GM12878 (cell line): ENCODE measurements around the gene SRSF8. TPM values are rescaled to one million over a fixed set of nuclear protein-coding genes. Genes with fewer than 3 reads are reported as not detected.

Source experiments
- BCL11A ChIP-seq: IDR thresholded peaks from 2 replicates; pipeline ENCODE4 v1.6.1; 2011; ENCODE audit warnings: low read depth, low read length
- BCL3 ChIP-seq: IDR thresholded peaks from 2 replicates; pipeline ENCODE4 v1.6.1; 2011; ENCODE audit warnings: borderline replicate concordance, low read depth, mild to moderate bottlenecking, moderate library complexity, low read length; ENCODE audit not compliant: insufficient read depth, poor library complexity, severe bottlenecking
- BRCA1 ChIP-seq: IDR thresholded peaks from 2 replicates; pipeline ENCODE4 v1.6.1; 2011; ENCODE audit warnings: low read depth, low read length, improper control_type of control experiment
- CBX5 ChIP-seq: sonication (generic); IDR thresholded peaks from 2 replicates; pipeline ENCODE4 v1.6.1; 2016; ENCODE audit warnings: low read depth, moderate library complexity, mild to moderate bottlenecking, inconsistent platforms
- CEBPB ChIP-seq, 2 experiments: fragments of 150-350 bp in 1 of 2; IDR thresholded peaks; 2 replicates each; pipeline ENCODE4 v1.6.1; 2012 to 2014; ENCODE audit warnings: low read depth in 2 of 2, low read length in 2 of 2, borderline replicate concordance in 1 of 2, inconsistent platforms in 1 of 2
- CHD1 ChIP-seq: IDR thresholded peaks from 2 replicates; pipeline ENCODE4 v1.6.1; 2012; ENCODE audit warnings: low read depth, low read length, improper control_type of control experiment
- CTCF ChIP-seq, 3 experiments: IDR thresholded peaks in 2 of 3; conservative IDR thresholded peaks in 1 of 3; 2 replicates each; pipeline ENCODE4 v1.5.1; 2011; ENCODE audit warnings: low read depth in 3 of 3, low read length in 3 of 3, mild to moderate bottlenecking in 3 of 3, control low read depth in 2 of 3, moderate library complexity in 2 of 3, inconsistent platforms in 1 of 3, mixed read lengths in 1 of 3; ENCODE audit not compliant: control insufficient read depth in 2 of 3, insufficient read depth in 1 of 3; ENCODE audit errors: extremely low read depth in 1 of 3
- ETV6 ChIP-seq, 2 experiments: fragments of 450-650 bp in 1 of 2; IDR thresholded peaks in 1 of 2; conservative IDR thresholded peaks in 1 of 2; 2 replicates each; pipeline ENCODE4 v1.6.1; 2014; ENCODE audit warnings: antibody characterized with exemption in 1 of 2, borderline replicate concordance in 1 of 2, low read depth in 1 of 2, mild to moderate bottlenecking in 1 of 2, moderate library complexity in 1 of 2
- GABPA ChIP-seq: IDR thresholded peaks from 2 replicates; pipeline ENCODE4 v1.6.1; 2014; ENCODE audit warnings: antibody characterized with exemption, low read depth, mild to moderate bottlenecking, inconsistent platforms
- MEF2B ChIP-seq: fragments of 450-650 bp; IDR thresholded peaks from 2 replicates; pipeline ENCODE4 v1.6.1; 2018; ENCODE audit warnings: mild to moderate bottlenecking, moderate library complexity; ENCODE audit not compliant: partially characterized antibody, poor library complexity, severe bottlenecking
- MTA2 ChIP-seq: fragments of 450-650 bp; IDR thresholded peaks from 2 replicates; pipeline ENCODE4 v1.6.1; 2016; ENCODE audit warnings: low read depth, mild to moderate bottlenecking, moderate library complexity
- MXI1 ChIP-seq: fragments of 150-350 bp; IDR thresholded peaks from 2 replicates; pipeline ENCODE4 v1.6.1; 2011; ENCODE audit warnings: low read depth, mild to moderate bottlenecking, inconsistent platforms, low read length, improper control_type of control experiment
- NBN ChIP-seq: fragments of 450-650 bp; IDR thresholded peaks from 2 replicates; pipeline ENCODE4 v1.6.1; 2016
- NR2F1 ChIP-seq: fragments of 450-650 bp; conservative IDR thresholded peaks from 2 replicates; pipeline ENCODE4 v1.6.1; 2017; ENCODE audit warnings: mild to moderate bottlenecking
- PAX5 ChIP-seq: IDR thresholded peaks from 2 replicates; pipeline ENCODE4 v1.6.1; 2011; ENCODE audit warnings: low read depth, low read length, borderline replicate concordance
- SP1 ChIP-seq: IDR thresholded peaks from one replicate; pipeline ENCODE4 v1.6.1; 2011; ENCODE audit warnings: low read depth, low read length
- SPI1 ChIP-seq: IDR thresholded peaks from 2 replicates; pipeline ENCODE4 v1.6.1; 2011; ENCODE audit warnings: low read depth, mild to moderate bottlenecking, low read length, moderate library complexity, borderline replicate concordance; ENCODE audit not compliant: insufficient read depth
- SREBF1 ChIP-seq: IDR thresholded peaks from 2 replicates; pipeline ENCODE4 v1.6.1; 2012; ENCODE audit warnings: mild to moderate bottlenecking, low read length
- TBL1XR1 ChIP-seq: IDR thresholded peaks from 2 replicates; pipeline ENCODE4 v1.6.1; 2012; ENCODE audit warnings: low read depth, low read length, improper control_type of control experiment
- ZNF207 ChIP-seq: fragments of 450-650 bp; IDR thresholded peaks from 2 replicates; pipeline ENCODE4 v1.6.1; 2014; ENCODE audit warnings: antibody characterized with exemption, mild to moderate bottlenecking, borderline replicate concordance
- polyA plus RNA-seq, 11 experiments: library from polyadenylated mRNA; depleted of rRNA in 4 of 11; unstranded in 6 of 11; stranded (reverse) in 5 of 11; fragments of >200 nt; fragmentation: Nextera tagmentation in 4 of 11; fragmentation: Illumina TruSeq in 1 of 11; extraction: Ambion mirVana in 4 of 11; extraction: Trizol in 1 of 11; gene quantifications; 1 replicate in 1 of 11; 2 replicates in 10 of 11; pipeline versions ENCODE4 v1.2.1 to v1.2.3, GENCODE V29; 2011 to 2016; ENCODE audit warnings: inconsistent platforms in 2 of 11, missing spikeins in 2 of 11, low read depth in 1 of 11
- total RNA-seq, 4 experiments: library from RNA; depleted of rRNA in 3 of 4; stranded (reverse); fragments of >200 nt in 3 of 4; fragmentation: Illumina TruSeq in 1 of 4; extraction: Trizol in 1 of 4; gene quantifications; 2 replicates each; pipeline versions ENCODE4 v1.2.1 to v1.2.3, GENCODE V29; 2013 to 2021
- TF ChIP-seq, protein P1 (sequence below): fragments of 450-650 bp; IDR thresholded peaks from 2 replicates; pipeline ENCODE4 v1.6.1; 2018; ENCODE audit warnings: mild to moderate bottlenecking, low read depth, moderate library complexity; ENCODE audit not compliant: partially characterized antibody
- TF ChIP-seq, protein P2 (sequence below): fragments of 450-650 bp; IDR thresholded peaks from 2 replicates; pipeline ENCODE4 v1.6.1; 2017; ENCODE audit warnings: low read depth, mild to moderate bottlenecking, moderate library complexity

Gene SRSF8
- total and polyA plus RNA-seq, 10 of the 15 experiments (the other 5 are each of a cell fraction or from before 2014, with no cell fraction given), result 14.2 to 43.1 (median 27.1) TPM

DNA sequence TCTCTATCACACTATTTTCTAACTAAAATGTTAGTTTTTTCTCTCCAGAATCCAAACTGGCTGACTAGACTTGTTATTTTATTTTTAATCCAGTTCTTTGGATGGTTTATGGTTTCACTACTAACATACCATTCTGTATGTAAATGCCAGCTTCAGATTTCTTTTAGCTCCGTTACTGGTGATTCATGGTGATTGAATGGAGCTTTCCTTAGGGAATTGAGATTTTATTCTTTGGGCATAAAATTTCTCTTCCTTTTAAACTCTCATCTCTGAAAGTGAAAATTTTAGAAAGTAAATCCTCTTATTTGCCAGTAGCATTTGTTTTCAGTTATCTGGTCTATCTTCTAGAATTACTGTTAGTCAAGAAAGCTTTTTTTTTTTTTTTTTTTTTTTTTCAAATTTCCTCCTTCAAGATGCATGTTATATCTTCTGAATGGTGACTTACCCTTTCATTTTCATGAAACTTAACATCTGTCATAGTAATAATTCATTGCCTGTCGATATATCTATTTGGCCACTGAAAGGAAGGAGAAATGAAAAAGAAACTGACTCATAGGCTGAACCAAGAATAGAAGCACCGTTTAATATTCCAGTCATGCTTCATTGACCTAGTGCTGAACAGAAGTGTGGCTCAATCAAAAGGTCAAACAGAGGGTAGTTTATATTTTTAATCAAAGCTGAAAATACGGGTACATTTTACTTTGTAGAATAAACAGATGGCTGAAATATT is 29.3 kb downstream of the SRSF8 start (continued):
- TF ChIP-seq, protein P1, sequence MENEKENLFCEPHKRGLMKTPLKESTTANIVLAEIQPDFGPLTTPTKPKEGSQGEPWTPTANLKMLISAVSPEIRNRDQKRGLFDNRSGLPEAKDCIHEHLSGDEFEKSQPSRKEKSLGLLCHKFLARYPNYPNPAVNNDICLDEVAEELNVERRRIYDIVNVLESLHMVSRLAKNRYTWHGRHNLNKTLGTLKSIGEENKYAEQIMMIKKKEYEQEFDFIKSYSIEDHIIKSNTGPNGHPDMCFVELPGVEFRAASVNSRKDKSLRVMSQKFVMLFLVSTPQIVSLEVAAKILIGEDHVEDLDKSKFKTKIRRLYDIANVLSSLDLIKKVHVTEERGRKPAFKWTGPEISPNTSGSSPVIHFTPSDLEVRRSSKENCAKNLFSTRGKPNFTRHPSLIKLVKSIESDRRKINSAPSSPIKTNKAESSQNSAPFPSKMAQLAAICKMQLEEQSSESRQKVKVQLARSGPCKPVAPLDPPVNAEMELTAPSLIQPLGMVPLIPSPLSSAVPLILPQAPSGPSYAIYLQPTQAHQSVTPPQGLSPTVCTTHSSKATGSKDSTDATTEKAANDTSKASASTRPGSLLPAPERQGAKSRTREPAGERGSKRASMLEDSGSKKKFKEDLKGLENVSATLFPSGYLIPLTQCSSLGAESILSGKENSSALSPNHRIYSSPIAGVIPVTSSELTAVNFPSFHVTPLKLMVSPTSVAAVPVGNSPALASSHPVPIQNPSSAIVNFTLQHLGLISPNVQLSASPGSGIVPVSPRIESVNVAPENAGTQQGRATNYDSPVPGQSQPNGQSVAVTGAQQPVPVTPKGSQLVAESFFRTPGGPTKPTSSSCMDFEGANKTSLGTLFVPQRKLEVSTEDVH, result no peak
- no peak for TF ChIP-seq ZNF207
- TF ChIP-seq MXI1, result peak; percentile 56; the same call in 1 of the 2 replicates
- TF ChIP-seq CEBPB (IDR thresholded peaks at IDR 0.05; ENCODE audit: borderline replicate concordance in 1 of 2, low read depth in 2 of 2, low read length in 2 of 2), result peak in 1 of 2 experiments; percentile 82; a peak in 1 of 4 replicates
- peak; percentile 39 for TF ChIP-seq BCL3
- no peak for TF ChIP-seq SREBF1
- TF ChIP-seq SPI1, result peak; percentile 47; the same call in 1 of the 2 replicates
- TF ChIP-seq CHD1, result peak; percentile 53; the same call in 1 of the 2 replicates
- TF ChIP-seq NBN, result peak; percentile 87
- TF ChIP-seq MTA2, result peak; percentile 83
- TF ChIP-seq MEF2B, result peak; percentile 94
- peak in 1 of 2 experiments; percentile 83; a peak in 2 of 4 replicates for TF ChIP-seq ETV6 (conservative IDR thresholded peaks at IDR 0.05 in 1 of 2, IDR thresholded peaks at IDR 0.05 in 1 of 2; ENCODE audit: borderline replicate concordance in 1 of 2, low read depth in 1 of 2)
- peak; percentile 94 for TF ChIP-seq TBL1XR1
- TF ChIP-seq CBX5, result peak; percentile 91; the same call in 1 of the 2 replicates
- no peak for TF ChIP-seq BRCA1
- TF ChIP-seq GABPA, result peak; percentile 32; the same call in 1 of the 2 replicates
- TF ChIP-seq, protein P2, sequence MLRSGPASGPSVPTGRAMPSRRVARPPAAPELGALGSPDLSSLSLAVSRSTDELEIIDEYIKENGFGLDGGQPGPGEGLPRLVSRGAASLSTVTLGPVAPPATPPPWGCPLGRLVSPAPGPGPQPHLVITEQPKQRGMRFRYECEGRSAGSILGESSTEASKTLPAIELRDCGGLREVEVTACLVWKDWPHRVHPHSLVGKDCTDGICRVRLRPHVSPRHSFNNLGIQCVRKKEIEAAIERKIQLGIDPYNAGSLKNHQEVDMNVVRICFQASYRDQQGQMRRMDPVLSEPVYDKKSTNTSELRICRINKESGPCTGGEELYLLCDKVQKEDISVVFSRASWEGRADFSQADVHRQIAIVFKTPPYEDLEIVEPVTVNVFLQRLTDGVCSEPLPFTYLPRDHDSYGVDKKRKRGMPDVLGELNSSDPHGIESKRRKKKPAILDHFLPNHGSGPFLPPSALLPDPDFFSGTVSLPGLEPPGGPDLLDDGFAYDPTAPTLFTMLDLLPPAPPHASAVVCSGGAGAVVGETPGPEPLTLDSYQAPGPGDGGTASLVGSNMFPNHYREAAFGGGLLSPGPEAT, result peak; percentile 81
- TF ChIP-seq NR2F1, result peak; percentile 61; the same call in 1 of the 2 replicates
- no peak for TF ChIP-seq CTCF (IDR thresholded peaks at IDR 0.05 in 2 of 3, conservative IDR thresholded peaks at IDR 0.05 in 1 of 3; ENCODE audit: control insufficient read depth in 2 of 3, extremely low read depth in 1 of 3, insufficient read depth in 1 of 3, low read depth in 3 of 3, low read length in 3 of 3)
- TF ChIP-seq SP1, result peak; percentile 24
- TF ChIP-seq BCL11A, result peak; percentile 77
- TF ChIP-seq PAX5, result peak; percentile 97
